ENCODE data around the gene PRAMEF26.
"Not testable (repeated sequence)": the region's sequence is repeated elsewhere in the genome, so short reads cannot be mapped to it uniquely, and the experiment has no call there.

The PRAMEF26 gene

DNA sequence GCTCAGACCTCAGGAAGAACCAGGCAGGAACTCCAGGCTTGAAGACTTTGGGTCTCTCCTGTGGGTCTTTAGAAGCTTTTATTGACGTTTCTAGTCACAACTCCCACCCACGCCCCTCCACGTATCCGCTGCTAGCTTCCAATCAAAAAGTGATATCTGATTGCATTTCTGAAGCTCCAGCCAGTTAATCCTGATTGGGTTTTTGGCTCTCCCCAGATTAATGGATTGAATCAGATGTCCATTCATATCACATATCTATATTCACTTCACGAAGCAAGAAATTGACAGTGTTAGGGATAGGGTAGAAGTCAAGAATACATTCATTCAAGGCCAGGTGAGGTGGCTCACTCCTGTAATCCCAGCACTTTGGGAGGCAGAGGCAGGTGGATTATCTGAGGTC, at the start of gene PRAMEF26:
TSS of gene PRAMEF26 (minus strand) at position 101 of the 400 bp plus-strand sequence. CDS start 2,914 bp downstream, outside the sequence.
- not testable (repeated sequence) for DNase-seq (ENCODE audit: low read depth in 2 of 2)

- not testable (repeated sequence) for DNase-seq (ENCODE audit: low read depth in 2 of 2)
Observed at GRCh38 chr1:13201309-13201708, 45.5 kb upstream of the PRAMEF26 start, which contains the start of gene PRAMEF13. PRAMEF13 (minus strand) TSS chr1:13201409; CDS start chr1:13199589, 1,820 bp downstream.

- not testable (repeated sequence) for DNase-seq (ENCODE audit: low read depth in 2 of 2)
Observed at GRCh38 chr1:13171548-13171947, 15.7 kb upstream of the PRAMEF26 start, which contains the start of gene PRAMEF9. PRAMEF9 (plus strand) TSS chr1:13171848; CDS start chr1:13175281, 3,433 bp downstream.

DNA sequence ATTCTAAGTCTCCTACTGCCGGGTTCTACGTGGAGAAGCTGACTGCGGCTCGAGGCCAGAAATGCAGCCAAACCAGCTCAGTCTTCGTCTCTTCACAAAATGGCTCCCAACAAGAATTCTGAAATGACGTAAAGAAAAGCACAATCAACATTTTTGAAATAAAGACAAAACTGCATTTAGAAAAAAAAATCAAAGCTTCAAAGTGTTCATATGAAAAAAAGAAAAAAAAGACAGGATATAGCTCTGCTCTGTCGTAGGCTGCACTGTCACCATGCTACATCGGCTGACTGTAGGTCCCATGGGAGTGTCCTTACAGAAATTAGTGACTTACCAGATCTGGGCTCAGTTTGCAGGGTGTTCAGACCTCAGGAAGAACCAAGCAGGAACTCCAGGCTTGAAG, 9.7 kb upstream of the PRAMEF26 start, which contains the start of gene HNRNPCL4:
TSS of gene HNRNPCL4 (minus strand) at position 101 of the 400 bp plus-strand sequence. CDS start 164 bp downstream, outside the sequence.
- DNase-seq (ENCODE audit: low read depth in 2 of 2): not testable (repeated sequence)

DNA sequence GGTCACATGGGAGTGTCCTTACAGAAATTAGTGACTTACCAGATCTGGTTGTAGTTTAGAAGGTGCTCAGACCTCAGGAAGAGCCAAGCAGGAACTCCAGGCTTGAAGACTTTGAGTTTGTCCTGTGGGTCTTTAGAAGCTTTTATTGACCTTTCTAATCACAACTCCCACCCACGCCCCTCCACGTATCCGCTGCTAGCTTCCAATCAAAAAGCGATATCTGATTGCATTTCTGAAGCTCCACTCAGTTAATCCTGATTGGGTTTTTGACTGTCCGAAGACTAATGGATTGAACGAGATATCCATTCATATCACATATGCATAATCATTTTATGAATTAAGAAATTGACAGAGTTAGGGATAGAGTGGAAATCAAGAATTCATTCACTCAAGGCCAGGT, 39.1 kb downstream of the PRAMEF26 start, which contains the start of gene HNRNPCL2:
TSS of gene HNRNPCL2 (minus strand) at position 101 of the 400 bp plus-strand sequence. CDS start 454 bp downstream, outside the sequence.
- not testable (repeated sequence) for DNase-seq (ENCODE audit: low read depth in 2 of 2)
